H1 (cell line): ENCODE measurements around the gene DHRS4. TPM values are rescaled to one million over a fixed set of nuclear protein-coding genes. Genes with fewer than 3 reads are reported as not detected.

Experiments
- CTCF ChIA-PET: fragments of 300-600 bp; sonication (Branson Sonifier 250); formaldehyde crosslinking; loops from one replicate; lab custom pipeline; 2021; ENCODE audit not compliant: partially characterized antibody; lab: Charles Lee
- POLR2A ChIA-PET: fragments of 300-600 bp; sonication (Branson Sonifier 250); formaldehyde crosslinking; loops from one replicate; lab custom pipeline; 2021; ENCODE audit warnings: inconsistent platforms; ENCODE audit not compliant: partially characterized antibody; lab: Charles Lee
- DNase-seq, 2 experiments: peaks; one replicate each; pipeline versions ENCODE4 v3.0.0 to v3.0.0-alpha.2; 2010 to 2022; ENCODE audit warnings: low spot score in 2 of 2, low read depth in 1 of 2, mixed read lengths in 1 of 2
- FAIRE-seq: peaks from 2 replicates; lab custom pipeline; 2011; peaks lifted over from hg19 to GRCh38; lab: Jason Lieb, UNC
- H2AFZ ChIP-seq: 2 replicates; pipeline ENCODE4 v1.8.1; 2012; ENCODE audit warnings: low read length, inconsistent platforms
- H2AK5ac ChIP-seq: 2 replicates; pipeline ENCODE4 v1.6.1; 2013; ENCODE audit warnings: low read depth, low read length
- H2BK120ac ChIP-seq: replicated peaks from 2 replicates; pipeline ENCODE3; 2013; ENCODE audit warnings: low read depth, low read length, inconsistent platforms
- H2BK12ac ChIP-seq: 2 replicates; pipeline ENCODE4 v1.6.1; 2013; ENCODE audit warnings: low read depth, low read length
- H2BK15ac ChIP-seq: 2 replicates; pipeline ENCODE4 v1.6.1; 2013; ENCODE audit warnings: low read length
- H2BK20ac ChIP-seq: 2 replicates; pipeline ENCODE4 v1.6.1; 2013; ENCODE audit warnings: low read length
- H2BK5ac ChIP-seq: 2 replicates; pipeline ENCODE4 v1.6.1; 2013; ENCODE audit warnings: low read depth, low read length
- H3K14ac ChIP-seq: 2 replicates; pipeline ENCODE4 v1.6.1; 2013; ENCODE audit warnings: inconsistent platforms; ENCODE audit not compliant: insufficient read length
- H3K18ac ChIP-seq: 2 replicates; pipeline ENCODE4 v1.6.1; 2013; ENCODE audit warnings: low read length; ENCODE audit errors: extremely low read depth
- H3K23ac ChIP-seq: 2 replicates; pipeline ENCODE4 v1.6.1; 2013; ENCODE audit warnings: inconsistent platforms; ENCODE audit not compliant: insufficient read length
- H3K23me2 ChIP-seq: 2 replicates; pipeline ENCODE4 v1.6.1; 2013; ENCODE audit warnings: low read depth, low read length
- H3K27ac ChIP-seq: 2 replicates; pipeline ENCODE4 v1.6.1; 2011; ENCODE audit warnings: low read depth, low read length, inconsistent platforms
- H3K27me3 ChIP-seq, 4 experiments: replicated peaks in 1 of 4; 1 replicate in 1 of 4; 2 replicates in 3 of 4; pipeline versions ENCODE4 v1.6.1 to v1.8.1; 2011 to 2013; ENCODE audit warnings: low read length in 3 of 4, mild to moderate bottlenecking in 3 of 4, inconsistent platforms in 2 of 4, mixed read lengths in 2 of 4, moderate library complexity in 1 of 4; ENCODE audit not compliant: control insufficient read depth in 3 of 4, insufficient read depth in 3 of 4; ENCODE audit errors: extremely low read depth in 1 of 4
- H3K36me3 ChIP-seq, 4 experiments: 2 replicates each; pipeline versions ENCODE4 v1.6.1 to v1.8.1; 2011 to 2013; ENCODE audit warnings: mild to moderate bottlenecking in 4 of 4, low read length in 3 of 4, moderate library complexity in 2 of 4, control low read depth in 1 of 4, inconsistent platforms in 1 of 4; ENCODE audit not compliant: insufficient read depth in 4 of 4, control insufficient read depth in 2 of 4
- H3K4ac ChIP-seq: replicated peaks from 2 replicates; pipeline ENCODE3; 2013; ENCODE audit warnings: low read length, low read depth, mixed read lengths, inconsistent platforms; ENCODE audit not compliant: insufficient read length
- H3K4me1 ChIP-seq, 4 experiments: replicated peaks in 1 of 4; 1 replicate in 1 of 4; 2 replicates in 3 of 4; pipeline versions ENCODE4 v1.6.1 to v1.8.1; 2011 to 2013; ENCODE audit warnings: low read length in 3 of 4, inconsistent platforms in 2 of 4, mixed read lengths in 1 of 4; ENCODE audit not compliant: insufficient read depth in 4 of 4, control insufficient read depth in 3 of 4
- H3K4me2 ChIP-seq, 2 experiments: 2 replicates each; pipeline versions ENCODE4 v1.6.1 to v1.8.1; 2011 to 2013; ENCODE audit warnings: low read depth in 2 of 2, low read length in 2 of 2, control low read depth in 1 of 2, inconsistent platforms in 1 of 2, mild to moderate bottlenecking in 1 of 2; ENCODE audit not compliant: insufficient read depth in 1 of 2
- H3K4me3 ChIP-seq, 4 experiments: fragments of 200-600, 300-600 bp in 1 of 4; sonication (generic), shearing (Covaris generic), sonication (Bioruptor Twin) in 1 of 4; 2 replicates each; pipeline versions ENCODE4 v1.5.1 to v1.8.1; 2011 to 2016; ENCODE audit warnings: low read length in 4 of 4, low read depth in 3 of 4, control low read depth in 2 of 4, inconsistent platforms in 2 of 4, mild to moderate bottlenecking in 2 of 4, mixed read lengths in 1 of 4, moderate library complexity in 1 of 4; ENCODE audit not compliant: insufficient read depth in 2 of 4; ENCODE audit errors: extremely low read depth in 1 of 4
- H3K56ac ChIP-seq: replicated peaks from 2 replicates; pipeline ENCODE3; 2013; ENCODE audit warnings: low read depth, mild to moderate bottlenecking, mixed read lengths, low read length, inconsistent platforms; ENCODE audit not compliant: insufficient read length
- H3K79me1 ChIP-seq: 2 replicates; pipeline ENCODE4 v1.6.1; 2013; ENCODE audit warnings: low read depth, low read length, control low read depth
- H3K79me2 ChIP-seq, 2 experiments: 2 replicates each; pipeline versions ENCODE4 v1.6.1 to v1.8.1; 2012 to 2013; ENCODE audit warnings: low read length in 2 of 2, mild to moderate bottlenecking in 2 of 2, inconsistent platforms in 1 of 2; ENCODE audit not compliant: insufficient read depth in 2 of 2, control insufficient read depth in 1 of 2
- H3K9ac ChIP-seq, 4 experiments: replicated peaks in 1 of 4; 1 replicate in 1 of 4; 2 replicates in 3 of 4; pipeline versions ENCODE4 v1.6.1 to v1.8.1; 2011 to 2013; ENCODE audit warnings: low read depth in 3 of 4, low read length in 3 of 4, control low read depth in 2 of 4, mild to moderate bottlenecking in 2 of 4, moderate library complexity in 2 of 4, inconsistent platforms in 1 of 4; ENCODE audit errors: extremely low read depth in 1 of 4
- H3K9me3 ChIP-seq, 2 experiments: 2 replicates each; pipeline versions ENCODE4 v1.6.1 to v1.8.1; 2012 to 2013; ENCODE audit warnings: mild to moderate bottlenecking in 2 of 2, moderate library complexity in 2 of 2, control low read depth in 1 of 2, inconsistent platforms in 1 of 2, low read depth in 1 of 2, low read length in 1 of 2, mixed read lengths in 1 of 2; ENCODE audit not compliant: insufficient read depth in 2 of 2
- H4K20me1 ChIP-seq, 2 experiments: replicated peaks in 1 of 2; 2 replicates each; pipeline versions ENCODE3 to v1.8.1; 2011 to 2013; ENCODE audit warnings: inconsistent platforms in 2 of 2, low read length in 2 of 2, mild to moderate bottlenecking in 1 of 2; ENCODE audit not compliant: insufficient read depth in 2 of 2, control insufficient read depth in 1 of 2
- H4K5ac ChIP-seq: 2 replicates; pipeline ENCODE4 v1.6.1; 2013; ENCODE audit warnings: low read length, low read depth, mixed read lengths, inconsistent platforms; ENCODE audit not compliant: insufficient read length
- H4K8ac ChIP-seq: 2 replicates; pipeline ENCODE4 v1.8.0; 2013; ENCODE audit warnings: mild to moderate bottlenecking, moderate library complexity, low read length, inconsistent platforms; ENCODE audit not compliant: insufficient read depth; ENCODE audit errors: extremely low read depth
- H4K91ac ChIP-seq: replicated peaks from 2 replicates; pipeline ENCODE3; 2013; ENCODE audit warnings: low read length, mixed read lengths, inconsistent platforms; ENCODE audit not compliant: insufficient read length
- CREB1 ChIP-seq: IDR thresholded peaks from 2 replicates; pipeline ENCODE4 v1.6.1; 2012; ENCODE audit warnings: inconsistent platforms
- KDM5A ChIP-seq: fragments of 200-600 bp; IDR thresholded peaks from 2 replicates; pipeline ENCODE4 v1.7.1; 2012; ENCODE audit warnings: mild to moderate bottlenecking, low read length, inconsistent platforms, mixed read lengths
- MAFK ChIP-seq: IDR thresholded peaks from 2 replicates; pipeline ENCODE4 v1.6.1; 2012; ENCODE audit warnings: low read depth, mild to moderate bottlenecking, improper control_type of control experiment, low read length
- SUZ12 ChIP-seq: fragments of 200-600 bp; sonication (generic); IDR thresholded peaks from 2 replicates; pipeline ENCODE4 v1.6.1; 2012; ENCODE audit warnings: mild to moderate bottlenecking, inconsistent platforms, low read length, moderate library complexity, mixed read lengths
- WGBS, 2 experiments: shearing (Covaris generic) in 1 of 2; methylation state at CpG; one replicate each; pipeline versions ENCODE4 v1.1.6 to v1.1.7; 2013 to 2015; ENCODE audit warnings: low lambda C conversion rate in 2 of 2, mixed read lengths in 2 of 2, inconsistent platforms in 1 of 2, low coverage in 1 of 2, missing lambda C conversion rate in 1 of 2; ENCODE audit not compliant: insufficient replicate concordance in 2 of 2, insufficient coverage in 1 of 2, insufficient read length in 1 of 2; ENCODE audit errors: extremely low coverage in 1 of 2, missing lambda C conversion rate in 1 of 2; 5-methylcytosine and 5-hydroxymethylcytosine counted together
- polyA plus RNA-seq, 7 experiments: library from polyadenylated mRNA; depleted of rRNA in 3 of 7; stranded (reverse) in 5 of 7; unstranded in 2 of 7; fragments of >200 nt in 5 of 7; fragments of 200-250 nt in 2 of 7; gene quantifications; 1 replicate in 5 of 7; 2 replicates in 1 of 7; 4 replicates in 1 of 7; pipeline versions ENCODE4 v1.2.1 to v1.2.3, GENCODE V29; 2011 to 2013; ENCODE audit warnings: missing spikeins in 2 of 7, mixed read lengths in 2 of 7
- total RNA-seq: library from RNA; stranded (reverse); fragmentation: NEBNext Ultra II Directional; extraction: Animal tissue kit (Norgen Biotek cat#: 25700); gene quantifications from 2 replicates; pipeline ENCODE4 v1.2.1, GENCODE V29; 2021

DHRS4 gene
- total and polyA plus RNA-seq, 2 of the 8 experiments (the other 6 are each of a cell fraction or from before 2014, with no cell fraction given) = 11.7 to 16.2 TPM

GRCh38 chr14:23916446-23916845 lies 37.1 kb upstream of the DHRS4 start:
- Histone ChIP-seq H3K4ac (no peak overlapping the region), H3K9me3 (peaks cover 10 to 11% of the 10 kb centered on the region in 2 experiments; a peak in 2 of 4 replicates), H4K20me1 (no peaks in the 10 kb centered on the region), H2BK5ac (no peak overlapping the region), H3K4me1 (peaks cover 0 to 2% (median 0%) of the 10 kb centered on the region in 4 experiments; a peak in 1 of 7 replicates), H4K8ac (no peak overlapping the region), H3K27ac (no peak overlapping the region), H4K91ac (no peak overlapping the region), H2BK12ac (no peak overlapping the region), H3K4me2 (no peak overlapping the region), H2AK5ac (no peak overlapping the region), H2BK15ac (no peak overlapping the region), H3K79me2 (no peaks in the 10 kb centered on the region), H2AFZ (no peak overlapping the region), H4K5ac (no peak overlapping the region), H3K79me1 (no peaks in the 10 kb centered on the region), H3K14ac (no peak overlapping the region), H3K27me3 (no peaks in the 10 kb centered on the region), H3K56ac (no peak overlapping the region), H3K36me3 (no peaks in the 10 kb centered on the region), H2BK20ac (no peak overlapping the region), H3K9ac (no peak overlapping the region), H2BK120ac (no peak overlapping the region), H3K23me2 (no peaks in the 10 kb centered on the region), H3K23ac (no peak overlapping the region), H3K4me3 (no peak overlapping the region), H3K18ac (no peak overlapping the region)
- TF ChIP-seq CREB1 (no peak), SUZ12 (no peak), KDM5A (no peak), MAFK (no peak)
- CTCF ChIA-PET = interaction anchor here (0.6 to 8.7 kb wide), 4 partner anchors 10 to 284 kb away, joined by 3 to 77 read pairs (median 4); no protein-coding TSS in a partner anchor
- DNase-seq (no peak), FAIRE-seq (no peak)
- POLR2A ChIA-PET = no interaction called here
- WGBS, 2 experiments = 81% methylated on average over 5 of the region's 5 CpGs; no CpG with 5 or more reads in 1 of the 2 experiments
